ENCODE results near the gene SRRT.

SRRT gene

GRCh38 chr7:100865372-100865911, 9.5 kb upstream of the SRRT start:
- TF ChIP-seq CTCF (conservative IDR thresholded peaks at IDR 0.05; ENCODE audit: low read depth, low read length), result no peak
- no peaks in the 10 kb centered on the region for H3K36me3 ChIP-seq (ENCODE audit: insufficient read depth)
- no peak overlapping the region for H3K9ac ChIP-seq
- no peak overlapping the region for H3K4me3 ChIP-seq (IDR thresholded peaks at IDR 0.05; ENCODE audit: insufficient read depth, low read depth, low read length)
- H3K4me1 ChIP-seq (ENCODE audit: low read depth, poor library complexity, severe bottlenecking), result no peaks in the 10 kb centered on the region
- no peak overlapping the region for H3K4me2 ChIP-seq
- no peaks in the 10 kb centered on the region for H3K79me2 ChIP-seq (ENCODE audit: insufficient read depth, low read depth)
- no peak overlapping the region for H2AFZ ChIP-seq (ENCODE audit: low read depth)
- H4K20me1 ChIP-seq (ENCODE audit: insufficient read depth), result no peaks in the 10 kb centered on the region
- no peaks in the 10 kb centered on the region for H3K27me3 ChIP-seq (ENCODE audit: insufficient read depth, low read depth)
- no peak overlapping the region for H3K27ac ChIP-seq

GRCh38 chr7:100865938-100866728, 8.8 kb upstream of the SRRT start:
- no peaks in the 10 kb centered on the region for H3K79me2 ChIP-seq (ENCODE audit: insufficient read depth, low read depth)
- H3K4me1 ChIP-seq (ENCODE audit: low read depth, poor library complexity, severe bottlenecking), result no peaks in the 10 kb centered on the region
- no peak overlapping the region for H3K27ac ChIP-seq
- no peaks in the 10 kb centered on the region for H3K27me3 ChIP-seq (ENCODE audit: insufficient read depth, low read depth)
- no peak overlapping the region for H2AFZ ChIP-seq (ENCODE audit: low read depth)
- H3K9ac ChIP-seq, result no peak overlapping the region
- no peaks in the 10 kb centered on the region for H4K20me1 ChIP-seq (ENCODE audit: insufficient read depth)
- no peak overlapping the region for H3K4me2 ChIP-seq
- no peaks in the 10 kb centered on the region for H3K36me3 ChIP-seq (ENCODE audit: insufficient read depth)
- no peak overlapping the region for H3K4me3 ChIP-seq (IDR thresholded peaks at IDR 0.05; ENCODE audit: insufficient read depth, low read depth, low read length)
- no peak for TF ChIP-seq CTCF (conservative IDR thresholded peaks at IDR 0.05; ENCODE audit: low read depth, low read length)

- no peak overlapping the region for H3K4me3 ChIP-seq (IDR thresholded peaks at IDR 0.05; ENCODE audit: insufficient read depth, low read depth, low read length)
- no peak for TF ChIP-seq CTCF (conservative IDR thresholded peaks at IDR 0.05; ENCODE audit: low read depth, low read length)
- no peaks in the 10 kb centered on the region for H3K4me1 ChIP-seq (ENCODE audit: low read depth, poor library complexity, severe bottlenecking)
- H3K79me2 ChIP-seq (ENCODE audit: insufficient read depth, low read depth), result no peaks in the 10 kb centered on the region
- H2AFZ ChIP-seq (ENCODE audit: low read depth), result no peak overlapping the region
- H3K9ac ChIP-seq, result no peak overlapping the region
- H3K27me3 ChIP-seq (ENCODE audit: insufficient read depth, low read depth), result no peaks in the 10 kb centered on the region
- no peaks in the 10 kb centered on the region for H3K36me3 ChIP-seq (ENCODE audit: insufficient read depth)
- no peak overlapping the region for H3K4me2 ChIP-seq
- H4K20me1 ChIP-seq (ENCODE audit: insufficient read depth), result no peaks in the 10 kb centered on the region
- no peak overlapping the region for H3K27ac ChIP-seq
Measured at GRCh38 chr7:100866729-100867039, 8.2 kb upstream of the SRRT start.

GRCh38 chr7:100867040-100867775, 7.7 kb upstream of the SRRT start, which contains the start of gene TRIP6:
TRIP6 (plus strand) TSS chr7:100867387; CDS start chr7:100867498, 111 bp downstream.
- no peaks in the 10 kb centered on the region for H4K20me1 ChIP-seq (ENCODE audit: insufficient read depth)
- no peak within 1 kb of the TSS for H3K9ac ChIP-seq
- no peaks in the 10 kb centered on the region for H3K4me1 ChIP-seq (ENCODE audit: low read depth, poor library complexity, severe bottlenecking)
- H3K4me2 ChIP-seq, result no peak within 1 kb of the TSS
- no peaks in the 10 kb centered on the region for H3K36me3 ChIP-seq (ENCODE audit: insufficient read depth)
- no peak for TF ChIP-seq CTCF (conservative IDR thresholded peaks at IDR 0.05; ENCODE audit: low read depth, low read length)
- no peaks in the 10 kb centered on the region for H3K79me2 ChIP-seq (ENCODE audit: insufficient read depth, low read depth)
- H3K4me3 ChIP-seq (IDR thresholded peaks at IDR 0.05; ENCODE audit: insufficient read depth, low read depth, low read length), result no peak within 1 kb of the TSS
- no peaks in the 10 kb centered on the region for H3K27me3 ChIP-seq (ENCODE audit: insufficient read depth, low read depth)
- H2AFZ ChIP-seq (ENCODE audit: low read depth), result no peak within 1 kb of the TSS
- no peak within 1 kb of the TSS for H3K27ac ChIP-seq
